GM21717 (cell line): ENCODE measurements around the gene JADE3.

Experiments used
- ATAC-seq: cut with Tn5 transposase; IDR thresholded peaks from one replicate; pipeline ENCODE4 v1.9.1; 2021; ENCODE audit warnings: mild to moderate bottlenecking, moderate library complexity; ENCODE audit not compliant: unreplicated experiment

The JADE3 gene

GRCh38 chrX:46992070-46992469 lies 79.8 kb downstream of the JADE3 start:
- ATAC-seq = no peak

- no peak for ATAC-seq
Observed at GRCh38 chrX:46994096-46994495, 81.9 kb downstream of the JADE3 start.

GRCh38 chrX:47012131-47012530 lies 99.9 kb downstream of the JADE3 start:
- no peak for ATAC-seq

GRCh38 chrX:47026198-47026597 lies 114.0 kb downstream of the JADE3 start:
- no peak for ATAC-seq

- no peak for ATAC-seq
Observed at GRCh38 chrX:47030339-47030738, 118.1 kb downstream of the JADE3 start.

- ATAC-seq = no peak
Observed at GRCh38 chrX:47047989-47048388, 135.8 kb downstream of the JADE3 start.

GRCh38 chrX:47059142-47059874 lies 147.1 kb downstream of the JADE3 start:
- no peak for ATAC-seq

- no peak for ATAC-seq
Observed at GRCh38 chrX:47060708-47061107, 148.5 kb downstream of the JADE3 start.

- no peak for ATAC-seq
Observed at GRCh38 chrX:47061238-47061919, 149.2 kb downstream of the JADE3 start.

GRCh38 chrX:47063179-47063578 lies 151.0 kb downstream of the JADE3 start:
- no peak for ATAC-seq

GRCh38 chrX:47068214-47068613 lies 156.0 kb downstream of the JADE3 start:
- ATAC-seq = no peak

GRCh38 chrX:47068720-47069119 lies 156.5 kb downstream of the JADE3 start:
- no peak for ATAC-seq

GRCh38 chrX:47078129-47079043 lies 166.2 kb downstream of the JADE3 start, which contains the start of gene RGN:
Gene RGN (plus strand): TSS chrX:47078443. CDS start chrX:47081145, 2,702 bp downstream.
- ATAC-seq = no peak

- ATAC-seq = no peak
Observed at GRCh38 chrX:47080215-47080914, 168.1 kb downstream of the JADE3 start.

GRCh38 chrX:47080915-47081236 lies 168.7 kb downstream of the JADE3 start:
- no peak for ATAC-seq

- peak; percentile 85 for ATAC-seq
Observed at GRCh38 chrX:47091149-47091775, 179.0 kb downstream of the JADE3 start.

GRCh38 chrX:47093248-47093647 lies 181.0 kb downstream of the JADE3 start:
- ATAC-seq = no peak

GRCh38 chrX:47093860-47094259 lies 181.6 kb downstream of the JADE3 start:
- ATAC-seq = no peak

GRCh38 chrX:47097018-47097417 lies 184.8 kb downstream of the JADE3 start:
- no peak for ATAC-seq

- ATAC-seq = no peak
Observed at GRCh38 chrX:47098338-47099094, 186.3 kb downstream of the JADE3 start.
